GM12878 (cell line): ENCODE measurements around the gene SERINC1. TPM values are rescaled to one million over a fixed set of nuclear protein-coding genes. Genes with fewer than 3 reads are reported as not detected.

ENCODE experiments used
- ATF3 ChIP-seq: IDR thresholded peaks from 2 replicates; pipeline ENCODE4 v1.6.1; 2011; ENCODE audit warnings: low read depth, mild to moderate bottlenecking, low read length, moderate library complexity, borderline replicate concordance; ENCODE audit errors: extremely low read depth
- BMI1 ChIP-seq: fragments of 450-650 bp; IDR thresholded peaks from 2 replicates; pipeline ENCODE4 v1.6.1; 2016; ENCODE audit warnings: mild to moderate bottlenecking, moderate library complexity, borderline replicate concordance
- BRCA1 ChIP-seq: IDR thresholded peaks from 2 replicates; pipeline ENCODE4 v1.6.1; 2011; ENCODE audit warnings: low read depth, low read length, improper control_type of control experiment
- E2F8 ChIP-seq: fragments of 450-650 bp; IDR thresholded peaks from 2 replicates; pipeline ENCODE4 v1.6.1; 2018; ENCODE audit warnings: mild to moderate bottlenecking, low read depth, moderate library complexity; ENCODE audit not compliant: partially characterized antibody
- HSF1 ChIP-seq: fragments of 150-350 bp; IDR thresholded peaks from 2 replicates; pipeline ENCODE4 v1.6.1; 2014; ENCODE audit warnings: mild to moderate bottlenecking, low read depth, low read length
- MYB ChIP-seq: fragments of 150-350 bp; IDR thresholded peaks from 2 replicates; pipeline ENCODE4 v1.6.1; 2014; ENCODE audit warnings: mild to moderate bottlenecking, low read depth, low read length, borderline replicate concordance
- POU2F2 ChIP-seq: IDR thresholded peaks from 3 replicates; pipeline ENCODE4 v1.6.1; 2011; ENCODE audit warnings: low read depth, mild to moderate bottlenecking, low read length, borderline replicate concordance
- RCOR1 ChIP-seq: conservative IDR thresholded peaks from 2 replicates; pipeline ENCODE4 v1.6.1; 2012; ENCODE audit warnings: low read depth, low read length, improper control_type of control experiment
- SIN3A ChIP-seq: IDR thresholded peaks from 2 replicates; pipeline ENCODE4 v1.6.1; 2012; ENCODE audit warnings: low read depth, low read length, improper control_type of control experiment
- ZBTB11 ChIP-seq: fragments of 450-650 bp; formaldehyde crosslinking; IDR thresholded peaks from 2 replicates; pipeline ENCODE4 v1.5.0; 2022; ENCODE audit warnings: mild to moderate bottlenecking, missing genetic modification characterization
- ZNF274 ChIP-seq: IDR thresholded peaks from one replicate; pipeline ENCODE4 v1.8.0; 2011; ENCODE audit not compliant: insufficient read length, insufficient read depth
- ZSCAN29 ChIP-seq: fragments of 450-650 bp; IDR thresholded peaks from 2 replicates; pipeline ENCODE4 v1.6.1; 2017; ENCODE audit warnings: mild to moderate bottlenecking, moderate library complexity
- ZZZ3 ChIP-seq: IDR thresholded peaks from 2 replicates; pipeline ENCODE4 v1.6.1; 2011; ENCODE audit warnings: low read depth; ENCODE audit not compliant: control insufficient read depth, insufficient read length
- polyA plus RNA-seq, 11 experiments: library from polyadenylated mRNA; depleted of rRNA in 4 of 11; unstranded in 6 of 11; stranded (reverse) in 5 of 11; fragments of >200 nt; fragmentation: Nextera tagmentation in 4 of 11; fragmentation: Illumina TruSeq in 1 of 11; extraction: Ambion mirVana in 4 of 11; extraction: Trizol in 1 of 11; gene quantifications; 1 replicate in 1 of 11; 2 replicates in 10 of 11; pipeline versions ENCODE4 v1.2.1 to v1.2.3, GENCODE V29; 2011 to 2016; ENCODE audit warnings: inconsistent platforms in 2 of 11, missing spikeins in 2 of 11, low read depth in 1 of 11
- total RNA-seq, 4 experiments: library from RNA; depleted of rRNA in 3 of 4; stranded (reverse); fragments of >200 nt in 3 of 4; fragmentation: Illumina TruSeq in 1 of 4; extraction: Trizol in 1 of 4; gene quantifications; 2 replicates each; pipeline versions ENCODE4 v1.2.1 to v1.2.3, GENCODE V29; 2013 to 2021
- TF ChIP-seq, protein P1 (sequence below): fragments of 450-650 bp; formaldehyde crosslinking; IDR thresholded peaks from 2 replicates; pipeline ENCODE4 v1.4.0; 2020; ENCODE audit warnings: mild to moderate bottlenecking, moderate library complexity

SERINC1 gene
- total and polyA plus RNA-seq, 10 of the 15 experiments (the other 5 are each of a cell fraction or from before 2014, with no cell fraction given) = 18.5 to 45.7 (median 31.1) TPM

DNA sequence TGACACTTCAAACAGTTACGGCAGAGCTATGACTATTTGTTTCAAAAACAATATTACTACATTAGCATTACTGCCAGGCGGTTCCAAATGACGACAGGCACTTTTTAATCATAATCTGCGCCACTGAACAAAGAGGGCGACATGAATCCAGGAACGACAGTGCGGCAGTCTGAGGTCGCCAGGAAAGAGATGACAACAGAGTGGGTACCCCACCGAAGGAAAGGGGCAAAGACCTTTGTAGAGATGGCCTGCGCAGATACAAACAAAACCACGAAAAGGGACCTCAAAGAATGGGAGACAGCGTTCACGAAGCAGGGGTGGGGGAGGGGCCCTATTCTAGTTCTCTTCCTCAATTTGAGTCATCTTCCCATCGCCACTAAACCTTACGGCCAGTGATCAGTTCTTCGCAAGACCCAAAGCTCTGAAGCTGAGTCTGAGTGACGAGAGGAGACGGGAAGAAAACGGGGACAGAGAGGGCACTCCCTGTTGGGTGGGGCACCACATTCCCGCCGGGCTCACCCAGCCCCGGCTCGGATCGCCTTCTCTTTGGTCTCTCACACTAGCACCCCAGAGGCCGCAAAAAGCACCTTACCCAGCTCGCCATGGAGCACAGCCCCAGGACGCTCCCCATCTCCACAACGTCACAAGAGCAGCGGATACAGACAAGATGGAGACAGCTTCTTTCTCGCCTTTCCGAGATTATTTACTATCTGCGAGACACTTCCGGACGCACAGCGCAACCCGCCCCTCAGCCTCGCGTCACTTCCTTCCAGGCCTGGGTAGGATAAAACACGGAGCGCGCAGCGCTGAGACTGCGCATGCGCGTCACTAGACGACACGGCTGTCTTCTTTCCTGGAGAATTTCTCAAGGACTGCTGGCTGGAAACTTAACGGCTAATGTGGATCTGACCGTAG is at the start of gene SERINC1 (continued):
- TF ChIP-seq E2F8 (no peak), ZBTB11 (CRISPR knock-in tag) (no peak), HSF1 (no peak), ATF3 (no peak), POU2F2 (peak; percentile 51; the same call in 1 of the 3 replicates), BMI1 (no peak), ZSCAN29 (no peak), RCOR1 (no peak), ZZZ3 (no peak), MYB (no peak), SIN3A (no peak; the same call in 1 of the 2 replicates), BRCA1 (no peak), ZNF274 (no peak)
- TF ChIP-seq, protein P1, sequence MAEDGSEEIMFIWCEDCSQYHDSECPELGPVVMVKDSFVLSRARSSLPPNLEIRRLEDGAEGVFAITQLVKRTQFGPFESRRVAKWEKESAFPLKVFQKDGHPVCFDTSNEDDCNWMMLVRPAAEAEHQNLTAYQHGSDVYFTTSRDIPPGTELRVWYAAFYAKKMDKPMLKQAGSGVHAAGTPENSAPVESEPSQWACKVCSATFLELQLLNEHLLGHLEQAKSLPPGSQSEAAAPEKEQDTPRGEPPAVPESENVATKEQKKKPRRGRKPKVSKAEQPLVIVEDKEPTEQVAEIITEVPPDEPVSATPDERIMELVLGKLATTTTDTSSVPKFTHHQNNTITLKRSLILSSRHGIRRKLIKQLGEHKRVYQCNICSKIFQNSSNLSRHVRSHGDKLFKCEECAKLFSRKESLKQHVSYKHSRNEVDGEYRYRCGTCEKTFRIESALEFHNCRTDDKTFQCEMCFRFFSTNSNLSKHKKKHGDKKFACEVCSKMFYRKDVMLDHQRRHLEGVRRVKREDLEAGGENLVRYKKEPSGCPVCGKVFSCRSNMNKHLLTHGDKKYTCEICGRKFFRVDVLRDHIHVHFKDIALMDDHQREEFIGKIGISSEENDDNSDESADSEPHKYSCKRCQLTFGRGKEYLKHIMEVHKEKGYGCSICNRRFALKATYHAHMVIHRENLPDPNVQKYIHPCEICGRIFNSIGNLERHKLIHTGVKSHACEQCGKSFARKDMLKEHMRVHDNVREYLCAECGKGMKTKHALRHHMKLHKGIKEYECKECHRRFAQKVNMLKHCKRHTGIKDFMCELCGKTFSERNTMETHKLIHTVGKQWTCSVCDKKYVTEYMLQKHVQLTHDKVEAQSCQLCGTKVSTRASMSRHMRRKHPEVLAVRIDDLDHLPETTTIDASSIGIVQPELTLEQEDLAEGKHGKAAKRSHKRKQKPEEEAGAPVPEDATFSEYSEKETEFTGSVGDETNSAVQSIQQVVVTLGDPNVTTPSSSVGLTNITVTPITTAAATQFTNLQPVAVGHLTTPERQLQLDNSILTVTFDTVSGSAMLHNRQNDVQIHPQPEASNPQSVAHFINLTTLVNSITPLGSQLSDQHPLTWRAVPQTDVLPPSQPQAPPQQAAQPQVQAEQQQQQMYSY = no peak
